ENCODE results near the gene EGR2.
A peak's percentile ranks its signal among the peaks of the same experiment; 100 is the strongest.

EGR2 gene

DNA sequence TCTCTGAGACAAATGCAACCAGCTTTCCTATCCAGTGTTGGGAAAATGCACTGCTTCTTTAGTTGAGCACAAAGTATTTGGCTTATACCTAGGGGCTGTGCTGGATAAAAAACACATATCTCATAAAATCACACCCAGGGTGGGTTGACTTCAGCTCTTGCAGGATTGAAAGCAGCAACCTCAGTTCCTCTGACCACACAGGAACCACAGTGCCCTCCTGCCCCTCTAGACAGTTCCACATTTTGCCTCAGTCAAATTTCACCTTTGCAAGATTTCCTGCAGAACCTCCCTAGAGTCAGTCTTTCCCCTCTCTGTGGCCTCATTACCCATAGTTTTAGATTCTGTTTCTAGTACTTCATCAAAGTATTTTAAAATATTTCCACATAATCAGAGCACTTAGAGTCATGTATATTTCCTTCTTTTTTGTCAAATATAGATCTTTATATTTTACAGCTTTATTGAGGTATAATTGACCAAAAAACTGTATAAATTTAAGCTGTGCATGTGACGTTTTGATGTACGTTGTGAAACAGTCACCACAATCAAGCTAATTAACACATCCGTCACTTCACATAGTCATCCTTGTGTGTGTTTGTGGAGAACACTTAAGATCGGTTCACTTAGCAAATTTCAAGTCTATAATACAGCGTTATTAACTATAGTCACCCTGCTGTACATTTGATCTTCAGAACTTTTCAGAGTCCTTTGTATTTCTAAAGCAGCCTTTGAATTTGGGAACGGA lies 37.0 kb upstream of the EGR2 start:
- TF ChIP-seq, protein P1, sequence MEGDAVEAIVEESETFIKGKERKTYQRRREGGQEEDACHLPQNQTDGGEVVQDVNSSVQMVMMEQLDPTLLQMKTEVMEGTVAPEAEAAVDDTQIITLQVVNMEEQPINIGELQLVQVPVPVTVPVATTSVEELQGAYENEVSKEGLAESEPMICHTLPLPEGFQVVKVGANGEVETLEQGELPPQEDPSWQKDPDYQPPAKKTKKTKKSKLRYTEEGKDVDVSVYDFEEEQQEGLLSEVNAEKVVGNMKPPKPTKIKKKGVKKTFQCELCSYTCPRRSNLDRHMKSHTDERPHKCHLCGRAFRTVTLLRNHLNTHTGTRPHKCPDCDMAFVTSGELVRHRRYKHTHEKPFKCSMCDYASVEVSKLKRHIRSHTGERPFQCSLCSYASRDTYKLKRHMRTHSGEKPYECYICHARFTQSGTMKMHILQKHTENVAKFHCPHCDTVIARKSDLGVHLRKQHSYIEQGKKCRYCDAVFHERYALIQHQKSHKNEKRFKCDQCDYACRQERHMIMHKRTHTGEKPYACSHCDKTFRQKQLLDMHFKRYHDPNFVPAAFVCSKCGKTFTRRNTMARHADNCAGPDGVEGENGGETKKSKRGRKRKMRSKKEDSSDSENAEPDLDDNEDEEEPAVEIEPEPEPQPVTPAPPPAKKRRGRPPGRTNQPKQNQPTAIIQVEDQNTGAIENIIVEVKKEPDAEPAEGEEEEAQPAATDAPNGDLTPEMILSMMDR (IDR thresholded peaks at IDR 0.05; ENCODE audit: low read length, missing control alignments): no peak
- no peak for DNase-seq (ENCODE audit: low read depth)
- no peak overlapping the region for H3K4me3 ChIP-seq (replicated peaks; ENCODE audit: low read depth, low read length)

DNA sequence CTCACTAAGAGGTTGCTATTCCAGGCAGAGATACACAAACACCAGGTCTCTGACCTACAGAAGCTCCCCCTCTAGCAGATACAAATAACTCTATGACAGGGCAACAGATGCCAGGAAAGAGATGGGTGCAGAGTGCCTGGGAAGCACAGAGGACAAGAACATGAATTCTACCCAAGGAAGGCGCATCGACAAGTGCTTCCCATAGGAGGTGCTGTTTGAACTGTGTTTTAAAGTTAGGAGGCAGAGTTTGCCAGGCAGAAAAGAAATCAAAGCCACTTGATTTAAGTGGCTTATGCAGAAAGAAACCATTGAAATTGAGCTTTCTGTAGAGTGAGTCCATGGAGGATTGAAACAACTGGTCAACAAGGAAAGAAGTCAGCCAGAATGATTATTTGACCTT lies 35.3 kb upstream of the EGR2 start:
- TF ChIP-seq, protein P1 (IDR thresholded peaks at IDR 0.05; ENCODE audit: low read length, missing control alignments): peak; percentile 31
- no peak overlapping the region for H3K4me3 ChIP-seq (replicated peaks; ENCODE audit: low read depth, low read length)
- DNase-seq (ENCODE audit: low read depth): peak; percentile 36

DNA sequence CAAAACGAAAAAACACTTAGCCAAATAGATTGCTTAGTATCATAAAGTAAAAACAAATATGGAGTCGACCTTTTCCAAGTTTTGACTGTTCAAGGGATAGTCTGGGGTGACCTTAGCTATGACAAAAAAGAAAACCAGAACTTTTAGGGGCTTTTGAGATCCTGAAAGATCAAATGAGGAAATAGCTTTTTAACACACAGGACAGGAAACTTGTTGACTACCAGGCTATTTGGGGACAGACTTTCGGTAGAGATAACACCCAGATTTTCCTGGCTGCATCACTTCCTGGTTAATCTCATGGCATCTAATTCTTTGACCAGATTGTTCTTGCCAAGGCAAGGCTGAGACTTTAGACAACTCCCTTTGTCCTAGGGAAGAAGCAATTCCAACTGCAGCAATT lies 34.5 kb upstream of the EGR2 start:
- H3K4me3 ChIP-seq (replicated peaks; ENCODE audit: low read depth, low read length): no peak overlapping the region
- TF ChIP-seq, protein P1 (IDR thresholded peaks at IDR 0.05; ENCODE audit: low read length, missing control alignments): no peak
- DNase-seq (ENCODE audit: low read depth): no peak

DNA sequence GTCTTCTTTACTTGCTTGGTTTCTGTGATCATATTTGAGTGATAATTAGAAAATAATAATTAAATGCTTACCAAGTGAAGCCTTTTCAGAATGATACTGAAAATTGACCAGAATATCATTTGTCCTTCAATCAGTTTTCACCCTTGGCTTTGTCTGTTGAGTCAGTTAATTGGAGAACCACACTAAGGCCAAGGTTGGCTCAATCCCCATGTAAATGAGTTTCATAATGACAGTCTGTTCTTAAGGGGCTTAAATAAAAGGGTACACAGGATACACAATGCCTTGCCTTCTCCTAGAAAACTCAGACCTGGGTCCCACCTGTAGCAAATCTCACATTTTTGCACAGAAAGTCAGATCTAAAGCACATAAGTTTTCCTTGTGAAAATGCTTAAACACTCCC lies 31.3 kb upstream of the EGR2 start:
- DNase-seq (ENCODE audit: low read depth): no peak
- H3K4me3 ChIP-seq (replicated peaks; ENCODE audit: low read depth, low read length): no peak overlapping the region
- TF ChIP-seq, protein P1 (IDR thresholded peaks at IDR 0.05; ENCODE audit: low read length, missing control alignments): no peak

DNA sequence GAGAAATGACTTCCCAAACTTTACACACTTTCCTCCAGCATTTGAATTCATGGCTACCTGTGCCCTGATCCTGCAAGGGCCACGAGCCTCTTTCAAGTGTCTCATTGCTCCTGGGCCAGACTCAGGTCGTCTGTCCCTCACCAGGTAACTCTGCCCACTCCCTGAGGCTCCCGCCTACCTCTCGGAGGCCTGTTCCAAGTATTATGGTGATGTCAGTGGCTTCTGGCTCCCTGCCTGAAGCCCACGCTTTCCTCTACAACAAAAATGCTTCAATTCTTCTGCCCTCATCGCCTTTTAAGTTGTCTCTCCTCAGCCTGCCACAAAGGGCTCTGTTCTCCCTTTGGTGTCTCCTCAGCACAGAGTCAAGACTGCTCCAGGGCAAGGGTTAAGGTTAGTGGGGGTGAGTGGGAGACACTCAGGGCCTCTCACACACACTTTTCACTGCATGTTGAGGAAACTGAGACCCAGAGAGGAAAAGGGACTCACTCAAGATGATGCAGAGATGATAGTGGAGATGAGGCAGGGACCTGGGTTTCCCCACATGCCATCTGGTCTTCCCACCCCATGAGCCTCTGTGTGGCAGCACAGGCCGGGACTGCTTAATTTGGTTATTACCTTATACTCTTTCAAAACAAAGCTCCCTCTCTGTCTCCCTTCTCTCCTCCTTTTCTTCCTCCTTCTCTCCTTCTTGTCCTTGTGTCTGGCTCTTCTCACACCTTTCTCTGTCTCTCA lies 28.3 kb upstream of the EGR2 start:
- peak; percentile 8 for DNase-seq (ENCODE audit: low read depth)
- no peak overlapping the region for H3K4me3 ChIP-seq (replicated peaks; ENCODE audit: low read depth, low read length)
- TF ChIP-seq, protein P1 (IDR thresholded peaks at IDR 0.05; ENCODE audit: low read length, missing control alignments): no peak

DNA sequence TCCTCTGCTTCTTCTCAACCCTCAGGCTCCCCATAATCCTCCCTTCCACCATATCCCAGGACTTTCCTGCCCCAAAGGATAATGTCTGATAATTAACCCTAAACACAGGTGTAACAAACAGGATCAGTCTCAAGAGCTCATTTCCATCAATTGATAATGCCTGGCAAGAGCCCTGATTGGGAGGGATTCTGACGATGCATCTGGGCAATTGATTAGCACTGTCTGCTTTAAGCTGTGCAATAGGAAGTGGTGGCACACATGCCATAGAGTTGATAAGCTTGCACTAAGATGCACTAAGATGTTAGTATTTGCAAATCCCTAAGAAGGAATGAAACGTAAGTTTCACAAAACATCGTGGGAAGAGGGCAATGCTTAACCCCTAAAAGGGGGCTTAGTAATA lies 27.4 kb upstream of the EGR2 start:
- DNase-seq (ENCODE audit: low read depth): no peak
- TF ChIP-seq, protein P1 (IDR thresholded peaks at IDR 0.05; ENCODE audit: low read length, missing control alignments): no peak
- H3K4me3 ChIP-seq (replicated peaks; ENCODE audit: low read depth, low read length): no peak overlapping the region

Measured in fibroblast of pulmonary artery (primary cell).